GM12878 (cell line): ENCODE results near the gene AOPEP. TPM values are rescaled to one million over a fixed set of nuclear protein-coding genes. Genes with fewer than 3 reads are reported as not detected.

Experiments used
- ATAC-seq: fragments of 200-7000 bp; cut with Tn5 transposase; 3 replicates; pipeline ENCODE4 v1.9.1; 2020; ENCODE audit warnings: mild to moderate bottlenecking, moderate library complexity
- BruUV-seq: library from RNA; stranded (reverse); fragments of 400-500 nt; replicated peaks from 2 replicates; lab custom pipeline; 2021; lab: Mats Ljungman, UMichigan
- CTCF ChIA-PET: fragments of 300-600 bp; sonication (Branson Sonifier 250); formaldehyde crosslinking; extraction: SDS; loops from one replicate; lab custom pipeline; 2021; ENCODE audit warnings: inconsistent platforms; lab: Yijun Ruan, JAX
- POLR2A ChIA-PET: fragments of 350-600 bp; formaldehyde crosslinking; extraction: SDS; loops from one replicate; lab custom pipeline; 2021; ENCODE audit warnings: inconsistent platforms; lab: Charles Lee
- RAD21 ChIA-PET: fragments of 300-600 bp; sonication (Branson Sonifier 250); formaldehyde crosslinking; loops from one replicate; lab custom pipeline; 2023; ENCODE audit warnings: antibody characterized with exemption; ENCODE audit not compliant: unreplicated experiment; lab: Charles Lee
- SMC1A ChIA-PET: fragments of 300-600 bp; sonication (Branson Sonifier 250); formaldehyde crosslinking; loops from one replicate; lab custom pipeline; 2023; ENCODE audit not compliant: unreplicated experiment, uncharacterized antibody; lab: Charles Lee
- DNase-seq: peaks from one replicate; pipeline ENCODE4 v3.0.0-alpha.2; 2011; ENCODE audit warnings: low read depth, low spot score
- FAIRE-seq: peaks from 3 replicates; lab custom pipeline; 2011; peaks lifted over from hg19 to GRCh38; lab: Jason Lieb, UNC
- H2AFZ ChIP-seq: 2 replicates; pipeline ENCODE4 v1.6.0; 2011; ENCODE audit warnings: low read depth, low read length, control low read depth; ENCODE audit not compliant: control insufficient read depth
- H3K27ac ChIP-seq: 2 replicates; pipeline ENCODE4 v1.5.1; 2011; ENCODE audit warnings: control low read depth; ENCODE audit not compliant: control insufficient read depth, insufficient read depth
- H3K27me3 ChIP-seq, 2 experiments: replicated peaks in 1 of 2; 2 replicates each; pipeline versions ENCODE4 v1.6.0 to v1.6.1; 2011; ENCODE audit warnings: low read length in 1 of 2; ENCODE audit not compliant: control insufficient read depth in 2 of 2, insufficient read depth in 2 of 2
- H3K36me3 ChIP-seq, 2 experiments: 2 replicates each; pipeline ENCODE4 v1.5.1; 2011; ENCODE audit warnings: low read length in 1 of 2; ENCODE audit not compliant: control insufficient read depth in 2 of 2, insufficient read depth in 2 of 2
- H3K4me1 ChIP-seq: 2 replicates; pipeline ENCODE4 v1.6.1; 2011; ENCODE audit warnings: mild to moderate bottlenecking, low read length, moderate library complexity, mixed read lengths; ENCODE audit not compliant: control insufficient read depth, insufficient read depth
- H3K4me2 ChIP-seq: 2 replicates; pipeline ENCODE4 v1.6.0; 2011; ENCODE audit warnings: control low read depth; ENCODE audit not compliant: control insufficient read depth, insufficient read depth
- H3K4me3 ChIP-seq: fragments of 200-600 bp; sonication (generic); 2 replicates; pipeline ENCODE4 v1.5.1; 2016
- H3K79me2 ChIP-seq: 2 replicates; pipeline ENCODE4 v1.6.0; 2011; ENCODE audit warnings: low read length; ENCODE audit not compliant: control insufficient read depth, insufficient read depth
- H3K9ac ChIP-seq: 2 replicates; pipeline ENCODE4 v1.8.0; 2011; ENCODE audit warnings: low read length, control low read depth, mixed read lengths; ENCODE audit not compliant: control insufficient read depth, insufficient read depth
- H3K9me3 ChIP-seq: replicated peaks from 3 replicates; pipeline ENCODE4 v1.5.1; 2011; ENCODE audit warnings: mild to moderate bottlenecking, low read length; ENCODE audit not compliant: control insufficient read depth, insufficient read depth
- H4K20me1 ChIP-seq: 2 replicates; pipeline ENCODE4 v1.6.0; 2011; ENCODE audit not compliant: control insufficient read depth, insufficient read depth
- CBX3 ChIP-seq: fragments of 200-600 bp; sonication (generic); IDR thresholded peaks from 2 replicates; pipeline ENCODE4 v1.6.1; 2016; ENCODE audit warnings: low read depth, borderline replicate concordance
- E4F1 ChIP-seq: fragments of 450-650 bp; IDR thresholded peaks from 2 replicates; pipeline ENCODE4 v1.6.1; 2018; ENCODE audit warnings: borderline replicate concordance, mild to moderate bottlenecking; ENCODE audit not compliant: partially characterized antibody
- EED ChIP-seq: sonication (generic); IDR thresholded peaks from 2 replicates; pipeline ENCODE4 v1.6.1; 2016; ENCODE audit warnings: antibody characterized with exemption, low read depth
- ETV6 ChIP-seq, 2 experiments: fragments of 450-650 bp in 1 of 2; IDR thresholded peaks in 1 of 2; conservative IDR thresholded peaks in 1 of 2; 2 replicates each; pipeline ENCODE4 v1.6.1; 2014; ENCODE audit warnings: antibody characterized with exemption in 1 of 2, borderline replicate concordance in 1 of 2, low read depth in 1 of 2, mild to moderate bottlenecking in 1 of 2, moderate library complexity in 1 of 2
- NR2C1 ChIP-seq: fragments of 450-650 bp; IDR thresholded peaks from 2 replicates; pipeline ENCODE4 v1.6.1; 2017; ENCODE audit warnings: antibody characterized with exemption, mild to moderate bottlenecking, moderate library complexity
- SIX5 ChIP-seq: IDR thresholded peaks from 2 replicates; pipeline ENCODE4 v1.6.1; 2011; ENCODE audit warnings: mild to moderate bottlenecking, low read depth, low read length, moderate library complexity; ENCODE audit not compliant: severe bottlenecking
- SP1 ChIP-seq: IDR thresholded peaks from one replicate; pipeline ENCODE4 v1.6.1; 2011; ENCODE audit warnings: low read depth, low read length
- TARDBP ChIP-seq: IDR thresholded peaks from 2 replicates; pipeline ENCODE4 v1.6.1; 2016; ENCODE audit warnings: borderline replicate concordance
- WGBS: methylation state at CpG from one replicate; pipeline ENCODE4 v1.1.6; 2016; ENCODE audit warnings: low lambda C conversion rate; ENCODE audit not compliant: insufficient replicate concordance, insufficient coverage; ENCODE audit errors: missing lambda C conversion rate; 5-methylcytosine and 5-hydroxymethylcytosine counted together
- in situ Hi-C: fragments of 300-500 bp; cut with MboI; formaldehyde crosslinking; loops from 9 replicates; pipeline ENCODE4 v1.14.3; 2018; ENCODE audit warnings: mixed read lengths
- intact Hi-C: fragments of 100-400 bp; cut with micrococcal nuclease; formaldehyde crosslinking; loops from one replicate; pipeline ENCODE4 v1.14.2; 2022; ENCODE audit not compliant: unreplicated experiment
- polyA plus RNA-seq, 11 experiments: library from polyadenylated mRNA; depleted of rRNA in 4 of 11; unstranded in 6 of 11; stranded (reverse) in 5 of 11; fragments of >200 nt; fragmentation: Nextera tagmentation in 4 of 11; fragmentation: Illumina TruSeq in 1 of 11; extraction: Ambion mirVana in 4 of 11; extraction: Trizol in 1 of 11; gene quantifications; 1 replicate in 1 of 11; 2 replicates in 10 of 11; pipeline versions ENCODE4 v1.2.1 to v1.2.3, GENCODE V29; 2011 to 2016; ENCODE audit warnings: inconsistent platforms in 2 of 11, missing spikeins in 2 of 11, low read depth in 1 of 11
- total RNA-seq, 4 experiments: library from RNA; depleted of rRNA in 3 of 4; stranded (reverse); fragments of >200 nt in 3 of 4; fragmentation: Illumina TruSeq in 1 of 4; extraction: Trizol in 1 of 4; gene quantifications; 2 replicates each; pipeline versions ENCODE4 v1.2.1 to v1.2.3, GENCODE V29; 2013 to 2021
- TF ChIP-seq, protein P1 (sequence below): fragments of 450-650 bp; IDR thresholded peaks from 2 replicates; pipeline ENCODE4 v1.6.1; 2016; ENCODE audit warnings: mild to moderate bottlenecking
- TF ChIP-seq, protein P2 (sequence below): fragments of 150-350 bp; IDR thresholded peaks from 2 replicates; pipeline ENCODE4 v1.6.1; 2014; ENCODE audit warnings: mild to moderate bottlenecking, low read depth, low read length

Gene AOPEP
- total and polyA plus RNA-seq, 10 of the 15 experiments (the other 5 are each of a cell fraction or from before 2014, with no cell fraction given): 2.3 to 16.9 (median 10.1) TPM

DNA sequence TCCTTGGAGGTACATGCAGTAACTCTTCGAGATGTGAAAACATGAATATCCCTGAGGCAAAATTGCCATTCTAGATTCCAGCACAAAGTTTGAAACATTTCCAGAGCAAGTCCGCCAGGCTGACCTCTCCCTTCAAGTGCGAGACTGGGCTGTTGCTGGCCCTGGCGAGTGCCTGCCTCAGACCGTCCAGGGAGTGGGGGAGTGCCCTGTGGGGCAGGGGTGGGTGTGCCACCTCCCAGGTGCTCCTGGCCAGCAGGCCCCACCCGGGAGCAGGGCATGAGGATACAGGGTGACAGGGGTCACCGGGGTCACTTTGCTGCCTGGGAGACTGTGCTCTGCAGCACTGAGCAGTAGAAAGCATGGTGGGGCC is 199.9 kb downstream of the AOPEP start (continued):
- TF ChIP-seq NR2C1 (no peak), ETV6 (conservative IDR thresholded peaks at IDR 0.05 in 1 of 2, IDR thresholded peaks at IDR 0.05 in 1 of 2; ENCODE audit: borderline replicate concordance in 1 of 2, low read depth in 1 of 2) (no peak), EED (no peak), CBX3 (no peak)
- TF ChIP-seq, protein P1, sequence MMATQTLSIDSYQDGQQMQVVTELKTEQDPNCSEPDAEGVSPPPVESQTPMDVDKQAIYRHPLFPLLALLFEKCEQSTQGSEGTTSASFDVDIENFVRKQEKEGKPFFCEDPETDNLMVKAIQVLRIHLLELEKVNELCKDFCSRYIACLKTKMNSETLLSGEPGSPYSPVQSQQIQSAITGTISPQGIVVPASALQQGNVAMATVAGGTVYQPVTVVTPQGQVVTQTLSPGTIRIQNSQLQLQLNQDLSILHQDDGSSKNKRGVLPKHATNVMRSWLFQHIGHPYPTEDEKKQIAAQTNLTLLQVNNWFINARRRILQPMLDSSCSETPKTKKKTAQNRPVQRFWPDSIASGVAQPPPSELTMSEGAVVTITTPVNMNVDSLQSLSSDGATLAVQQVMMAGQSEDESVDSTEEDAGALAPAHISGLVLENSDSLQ: no peak

DNA sequence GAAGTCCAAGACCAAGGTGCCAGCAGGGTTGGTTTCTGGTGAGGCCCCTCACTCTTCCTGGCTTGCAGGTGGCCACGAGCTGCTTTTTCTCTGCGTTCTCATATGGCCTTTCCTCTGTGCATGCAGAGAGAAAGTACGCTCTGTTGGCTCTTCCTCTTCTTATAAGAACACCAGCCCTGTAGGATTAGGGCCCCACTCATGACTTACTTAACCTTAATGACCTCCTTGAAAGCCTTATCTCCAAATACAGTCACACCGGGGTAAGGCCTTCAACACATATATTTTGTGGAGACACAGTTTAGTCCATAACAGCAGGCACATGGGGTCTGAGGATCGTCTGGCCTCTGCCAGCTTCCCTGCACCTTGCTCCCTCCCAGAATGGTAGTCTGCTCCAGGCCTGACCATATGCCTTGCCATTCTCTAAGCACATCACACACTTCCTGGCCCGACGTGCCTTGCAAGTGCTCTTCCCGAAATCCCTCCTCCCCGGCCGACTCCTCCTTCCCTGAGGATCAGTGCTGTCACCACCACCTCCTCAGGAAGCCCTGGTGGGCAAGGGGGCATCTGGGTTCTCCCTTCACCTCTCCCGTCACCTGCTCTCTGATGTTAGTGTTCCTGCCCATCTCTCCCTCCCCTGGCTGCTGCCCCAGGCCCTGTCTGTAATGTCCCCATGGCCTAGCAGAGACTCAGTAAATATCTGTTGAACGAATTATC is 200.7 kb downstream of the AOPEP start:
- no peak overlapping the region for H2AFZ ChIP-seq
- H3K79me2 ChIP-seq: no peaks in the 10 kb centered on the region
- BruUV-seq: no TSS peak
- no peak overlapping the region for H3K4me3 ChIP-seq
- 83% methylated on average over 12 of the region's 12 CpGs for WGBS
- DNase-seq (no peak), ATAC-seq (no peak), FAIRE-seq (no peak)
- no peaks in the 10 kb centered on the region; a peak in 3 of 4 replicates for H3K36me3 ChIP-seq
- H4K20me1 ChIP-seq: no peaks in the 10 kb centered on the region
- ChIA-PET RAD21 (no interaction called here), SMC1A (no interaction called here), POLR2A (no interaction called here), CTCF (no interaction called here)
- in situ Hi-C loops (no loop called here), intact Hi-C loops (no loop called here)
- no peak overlapping the region for H3K27ac ChIP-seq
- H3K27me3 ChIP-seq: no peaks in the 10 kb centered on the region
- H3K9ac ChIP-seq: no peak overlapping the region
- TF ChIP-seq SIX5 (no peak), SP1 (no peak), TARDBP (no peak), E4F1 (no peak)
- TF ChIP-seq, protein P2, sequence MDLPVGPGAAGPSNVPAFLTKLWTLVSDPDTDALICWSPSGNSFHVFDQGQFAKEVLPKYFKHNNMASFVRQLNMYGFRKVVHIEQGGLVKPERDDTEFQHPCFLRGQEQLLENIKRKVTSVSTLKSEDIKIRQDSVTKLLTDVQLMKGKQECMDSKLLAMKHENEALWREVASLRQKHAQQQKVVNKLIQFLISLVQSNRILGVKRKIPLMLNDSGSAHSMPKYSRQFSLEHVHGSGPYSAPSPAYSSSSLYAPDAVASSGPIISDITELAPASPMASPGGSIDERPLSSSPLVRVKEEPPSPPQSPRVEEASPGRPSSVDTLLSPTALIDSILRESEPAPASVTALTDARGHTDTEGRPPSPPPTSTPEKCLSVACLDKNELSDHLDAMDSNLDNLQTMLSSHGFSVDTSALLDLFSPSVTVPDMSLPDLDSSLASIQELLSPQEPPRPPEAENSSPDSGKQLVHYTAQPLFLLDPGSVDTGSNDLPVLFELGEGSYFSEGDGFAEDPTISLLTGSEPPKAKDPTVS: no peak
- H3K9me3 ChIP-seq: no peaks in the 10 kb centered on the region
- no peaks in the 10 kb centered on the region for H3K4me1 ChIP-seq
- no peak overlapping the region for H3K4me2 ChIP-seq
